Gastrocnemius medialis (tissue), 4 donors: ENCODE measurements around the gene CRYGN. TPM values are rescaled to one million over a fixed set of nuclear protein-coding genes. Genes with fewer than 3 reads are reported as not detected.

Source experiments
- ATAC-seq, 2 donors: fragments of 150-250 bp; one replicate each; pipeline ENCODE4 v1.9.1; 2016
- DNase-seq, 2 donors: peaks; one replicate each; pipeline ENCODE4 v3.0.0-alpha.2; 2019
- H3K27ac ChIP-seq, 4 donors: fragments of 200-600 bp; sonication (generic); 1 replicate in 1 of 4; 2 replicates in 3 of 4; pipeline ENCODE4 v1.5.1; 2016 to 2018; ENCODE audit warnings: mild to moderate bottlenecking in 2 of 4, moderate library complexity in 1 of 4
- H3K27me3 ChIP-seq, 3 donors: fragments of 200-600 bp; sonication (generic) in 2 of 3; 1 replicate in 1 of 3; 2 replicates in 2 of 3; pipeline versions ENCODE4 v1.5.1 to v1.6.0; 2016 to 2019; ENCODE audit warnings: mild to moderate bottlenecking in 1 of 3, moderate library complexity in 1 of 3
- H3K36me3 ChIP-seq, 2 donors: fragments of 200-600 bp; sonication (generic) in 1 of 2; one replicate each; pipeline ENCODE4 v1.5.1; 2017 to 2018
- H3K4me1 ChIP-seq, 2 donors: fragments of 200-600 bp; sonication (generic) in 1 of 2; one replicate each; pipeline ENCODE4 v1.5.1; 2016 to 2017; ENCODE audit warnings: mild to moderate bottlenecking in 2 of 2
- H3K4me3 ChIP-seq, 4 donors: fragments of 200-600 bp; sonication (generic) in 3 of 4; 1 replicate in 1 of 4; 2 replicates in 3 of 4; pipeline ENCODE4 v1.5.1; 2016 to 2019; ENCODE audit warnings: mild to moderate bottlenecking in 2 of 4
- H3K9me3 ChIP-seq, 3 donors: fragments of 200-600 bp; sonication (generic) in 2 of 3; 1 replicate in 1 of 3; 2 replicates in 2 of 3; pipeline ENCODE4 v1.5.1; 2016 to 2019
- POLR2A ChIP-seq, 2 donors: fragments of 450-650 bp; IDR thresholded peaks; one replicate each; pipeline ENCODE4 v1.6.1; 2017; ENCODE audit warnings: antibody characterized with exemption in 2 of 2, mild to moderate bottlenecking in 2 of 2, moderate library complexity in 2 of 2
- in situ Hi-C, 4 donors: fragments of 200-750 bp; cut with MboI; loops; one replicate each; pipeline versions ENCODE4 v1.15.0 to v1.8.0; 2017; ENCODE audit warnings: low sequenced_read_pairs in 4 of 4
- intact Hi-C: fragments of 100-400 bp; cut with DNase I; formaldehyde crosslinking; loops from one replicate; pipeline ENCODE4 v1.15.1; 2023; ENCODE audit warnings: low total_unique reads
- total RNA-seq, 4 donors: library from RNA; depleted of rRNA; stranded (reverse); fragments of >200 nt; gene quantifications; one replicate each; pipeline versions ENCODE4 v1.1.0 to v1.2.3, GENCODE V29; 2016
- TF ChIP-seq, protein P1 (sequence below), 5 experiments: fragments of 450-650 bp in 3 of 5; fragments of 200-600 bp in 2 of 5; sonication (generic) in 2 of 5; IDR thresholded peaks in 4 of 5; conservative IDR thresholded peaks in 1 of 5; 1 replicate in 4 of 5; 2 replicates in 1 of 5; pipeline ENCODE4 v1.5.1; 2016 to 2019; ENCODE audit warnings: antibody characterized with exemption in 5 of 5, mild to moderate bottlenecking in 3 of 5, moderate library complexity in 3 of 5

CRYGN gene
- total RNA-seq, 4 donors from 2014 or later: not detected

DNA sequence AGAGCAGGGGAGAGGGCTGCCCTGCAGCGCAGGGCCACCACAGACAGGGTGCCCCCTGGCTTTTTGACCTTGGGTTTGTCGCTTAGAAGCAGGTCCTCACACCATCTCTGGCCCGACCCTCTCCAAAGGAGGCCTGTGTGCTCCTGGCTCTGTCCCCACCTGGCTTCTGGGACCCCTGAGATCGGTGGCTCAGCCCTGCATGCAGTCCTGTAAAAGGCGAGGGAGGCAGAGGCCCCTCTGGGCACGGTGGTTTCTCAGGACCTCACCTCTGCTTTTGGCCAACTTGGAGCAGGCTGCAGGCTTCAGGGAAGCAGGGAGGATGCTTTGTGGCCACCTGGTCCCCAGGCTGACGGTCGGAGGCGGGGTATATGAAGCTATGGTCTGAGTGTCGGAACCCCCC is 51.5 kb downstream of the CRYGN start:
- Histone ChIP-seq H3K9me3 (no peaks in the 10 kb centered on the region), H3K4me1 (no peaks in the 10 kb centered on the region), H3K27ac (no peak overlapping the region), H3K4me3 (no peak overlapping the region), H3K27me3 (peaks cover 8 to 9% (median 9%) of the 10 kb centered on the region in 3 donors), H3K36me3 (no peaks in the 10 kb centered on the region)
- DNase-seq (no peak), ATAC-seq (no peak)
- TF ChIP-seq, protein P1, sequence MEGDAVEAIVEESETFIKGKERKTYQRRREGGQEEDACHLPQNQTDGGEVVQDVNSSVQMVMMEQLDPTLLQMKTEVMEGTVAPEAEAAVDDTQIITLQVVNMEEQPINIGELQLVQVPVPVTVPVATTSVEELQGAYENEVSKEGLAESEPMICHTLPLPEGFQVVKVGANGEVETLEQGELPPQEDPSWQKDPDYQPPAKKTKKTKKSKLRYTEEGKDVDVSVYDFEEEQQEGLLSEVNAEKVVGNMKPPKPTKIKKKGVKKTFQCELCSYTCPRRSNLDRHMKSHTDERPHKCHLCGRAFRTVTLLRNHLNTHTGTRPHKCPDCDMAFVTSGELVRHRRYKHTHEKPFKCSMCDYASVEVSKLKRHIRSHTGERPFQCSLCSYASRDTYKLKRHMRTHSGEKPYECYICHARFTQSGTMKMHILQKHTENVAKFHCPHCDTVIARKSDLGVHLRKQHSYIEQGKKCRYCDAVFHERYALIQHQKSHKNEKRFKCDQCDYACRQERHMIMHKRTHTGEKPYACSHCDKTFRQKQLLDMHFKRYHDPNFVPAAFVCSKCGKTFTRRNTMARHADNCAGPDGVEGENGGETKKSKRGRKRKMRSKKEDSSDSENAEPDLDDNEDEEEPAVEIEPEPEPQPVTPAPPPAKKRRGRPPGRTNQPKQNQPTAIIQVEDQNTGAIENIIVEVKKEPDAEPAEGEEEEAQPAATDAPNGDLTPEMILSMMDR (IDR thresholded peaks at IDR 0.05 in 4 of 5, conservative IDR thresholded peaks at IDR 0.05 in 1 of 5): no peak
- TF ChIP-seq POLR2A (IDR thresholded peaks at IDR 0.05): no peak
- intact Hi-C loops: no loop called here
- in situ Hi-C loops: no loop called here

DNA sequence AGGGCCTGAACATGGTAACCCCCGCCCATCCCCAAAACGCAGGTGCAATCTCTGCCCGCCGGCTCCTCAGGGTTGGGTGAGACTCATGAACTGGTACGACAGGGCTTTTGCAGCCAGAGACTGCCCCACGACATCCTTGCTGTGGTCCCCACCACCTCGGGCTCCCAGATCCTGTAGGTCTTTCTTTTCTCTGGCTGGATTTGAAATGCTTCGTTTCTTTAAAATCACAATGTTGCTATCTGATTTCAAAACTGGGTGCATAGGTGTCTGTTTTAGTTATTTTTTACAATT is 52.0 kb downstream of the CRYGN start:
- peaks cover 10 to 14% (median 12%) of the 10 kb centered on the region in 3 donors for H3K27me3 ChIP-seq
- no peaks in the 10 kb centered on the region for H3K4me1 ChIP-seq
- no peaks in the 10 kb centered on the region for H3K36me3 ChIP-seq
- ATAC-seq (no peak), DNase-seq (no peak)
- no peak overlapping the region for H3K27ac ChIP-seq
- TF ChIP-seq POLR2A (IDR thresholded peaks at IDR 0.05): no peak
- TF ChIP-seq, protein P1 (IDR thresholded peaks at IDR 0.05 in 4 of 5, conservative IDR thresholded peaks at IDR 0.05 in 1 of 5): no peak
- no peak overlapping the region for H3K4me3 ChIP-seq
- intact Hi-C loops: no loop called here
- H3K9me3 ChIP-seq: no peaks in the 10 kb centered on the region
- in situ Hi-C loops: no loop called here

DNA sequence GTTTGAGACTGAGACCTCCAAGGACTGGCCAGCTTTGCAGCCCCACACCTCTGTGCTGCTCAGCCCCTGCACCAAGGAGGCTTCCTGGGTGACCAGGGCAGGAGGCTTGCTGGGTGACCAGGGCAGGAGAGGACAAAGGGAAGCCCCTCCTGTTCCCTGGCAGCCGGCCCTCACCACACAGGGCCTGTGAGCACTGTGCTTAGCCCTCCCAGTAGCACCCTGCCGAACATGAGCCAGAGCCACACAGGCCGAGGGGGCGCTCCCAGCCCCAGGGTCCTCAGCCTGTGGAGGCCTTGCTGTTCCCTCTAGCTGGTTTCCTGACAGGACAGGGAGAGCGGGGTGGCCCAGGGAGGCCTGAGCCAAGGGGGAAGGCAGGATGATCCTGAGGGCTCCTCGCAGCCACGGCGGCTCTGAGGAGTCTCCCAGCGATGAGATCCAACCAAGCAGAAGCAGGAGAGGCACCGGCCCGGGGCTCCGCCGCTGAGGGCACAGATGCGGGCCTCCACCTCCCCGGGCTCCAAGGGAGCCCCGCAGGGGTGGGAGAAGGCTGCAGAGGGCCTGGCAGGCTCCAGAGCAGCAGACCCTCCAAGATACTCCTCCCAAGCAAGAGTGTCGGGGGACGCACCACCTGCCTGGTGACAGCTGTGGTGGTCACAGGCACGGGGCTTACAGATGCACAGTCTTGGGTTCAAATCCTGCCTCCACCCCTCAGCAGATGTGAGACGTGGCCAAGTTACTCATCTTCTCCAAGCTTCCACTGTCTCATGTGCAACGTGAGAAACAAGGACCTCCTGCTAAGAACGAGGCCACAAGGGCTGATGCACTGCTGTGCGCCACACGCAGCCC is 52.6 kb downstream of the CRYGN start:
- TF ChIP-seq, protein P1 (IDR thresholded peaks at IDR 0.05 in 4 of 5, conservative IDR thresholded peaks at IDR 0.05 in 1 of 5): no peak
- no peak for TF ChIP-seq POLR2A (IDR thresholded peaks at IDR 0.05)
- ATAC-seq (no peak), DNase-seq (no peak)
- Histone ChIP-seq H3K4me1 (peaks cover 0 to 2% of the 10 kb centered on the region in 2 donors), H3K9me3 (no peaks in the 10 kb centered on the region), H3K27ac (no peak overlapping the region), H3K27me3 (peaks cover 15 to 20% (median 18%) of the 10 kb centered on the region in 3 donors), H3K4me3 (no peak overlapping the region), H3K36me3 (no peaks in the 10 kb centered on the region)
- in situ Hi-C loops (no loop called here), intact Hi-C loops (no loop called here)

DNA sequence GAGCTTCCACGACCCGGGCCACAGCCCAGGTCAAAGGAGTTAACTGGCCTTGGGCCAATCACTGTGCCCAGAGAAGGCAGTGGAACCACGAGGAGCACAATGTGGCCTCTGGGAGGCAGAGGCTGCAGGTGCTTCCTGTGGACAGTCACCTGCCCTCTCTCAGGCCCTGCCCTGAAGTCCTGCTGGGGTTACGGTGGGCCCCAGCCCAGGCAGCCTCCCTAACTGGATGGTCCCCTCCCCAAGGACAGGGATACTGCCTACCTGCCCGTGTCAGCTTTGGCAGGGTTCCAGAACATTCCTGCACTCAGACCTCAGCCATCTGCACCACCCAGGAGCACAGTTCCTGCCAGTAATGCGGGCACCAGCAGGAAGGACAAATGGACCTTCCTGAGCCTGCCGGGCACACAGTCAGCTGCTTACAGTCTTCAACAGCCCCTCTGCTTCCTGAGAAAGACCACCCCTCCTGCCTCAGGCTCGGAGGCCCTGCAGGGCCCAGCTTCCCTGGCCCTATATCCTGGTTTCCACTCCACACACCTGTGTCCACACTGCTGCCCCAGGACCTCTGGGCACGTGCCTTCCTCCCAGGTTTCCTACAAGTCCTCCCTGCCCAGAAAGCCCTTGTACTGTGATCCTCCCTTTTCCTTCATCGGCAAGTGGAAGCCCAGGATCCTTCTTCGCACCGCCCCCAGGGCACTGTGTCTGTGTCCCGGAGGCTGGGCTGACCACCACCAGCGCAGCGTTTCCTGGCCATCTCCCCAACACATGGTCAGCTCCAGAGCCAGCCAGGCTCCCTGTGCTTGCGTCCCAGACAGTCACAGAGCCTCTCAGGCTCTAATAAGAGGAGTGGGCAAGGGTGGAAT is 53.4 kb downstream of the CRYGN start:
- no peak for DNase-seq
- H3K4me1 ChIP-seq: peaks cover 0 to 10% of the 10 kb centered on the region in 2 donors
- intact Hi-C loops (no loop called here), in situ Hi-C loops (no loop called here)
- no peak for ATAC-seq
- no peak for TF ChIP-seq POLR2A (IDR thresholded peaks at IDR 0.05)
- TF ChIP-seq, protein P1 (IDR thresholded peaks at IDR 0.05 in 4 of 5, conservative IDR thresholded peaks at IDR 0.05 in 1 of 5): no peak
- H3K27me3 ChIP-seq: peaks cover 24 to 28% (median 26%) of the 10 kb centered on the region in 3 donors
- no peaks in the 10 kb centered on the region for H3K36me3 ChIP-seq
- H3K4me3 ChIP-seq: no peak overlapping the region
- no peaks in the 10 kb centered on the region for H3K9me3 ChIP-seq
- H3K27ac ChIP-seq: no peak overlapping the region
